ENCODE results near the gene BABAM2. TPM values are rescaled to one million over a fixed set of nuclear protein-coding genes. Genes with fewer than 3 reads are reported as not detected.

Gene BABAM2
- total and polyA plus RNA-seq, 5 donors, result 45.2 to 65.2 (median 64.0) TPM

DNA sequence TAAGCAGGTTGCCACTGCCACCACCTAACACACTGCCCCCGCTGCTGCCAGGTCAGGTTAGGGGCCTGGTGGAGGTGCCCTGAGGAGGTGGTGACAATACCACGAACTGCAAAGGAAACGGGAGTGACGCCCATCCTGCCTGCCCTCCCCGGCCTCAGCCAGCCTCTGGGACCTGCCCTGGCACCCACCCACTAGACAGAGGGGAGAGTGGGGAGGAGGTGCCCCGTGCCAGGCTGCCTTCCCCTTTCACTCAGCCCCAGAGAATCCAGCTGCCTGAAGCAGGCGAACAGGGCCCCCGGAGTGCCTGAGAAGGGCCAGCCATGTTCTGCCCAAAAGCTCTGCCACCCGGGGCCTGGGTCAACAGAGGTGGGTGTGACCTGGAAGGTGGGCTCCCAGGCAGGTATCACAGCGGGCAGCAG, 457.6 kb downstream of the BABAM2 start:
- Histone ChIP-seq H3K4me3 (ENCODE audit: low read length) (no peak overlapping the region), H3K9me3 (ENCODE audit: control insufficient read depth, low read length) (no peaks in the 10 kb centered on the region), H3K27ac (ENCODE audit: low read length) (no peak overlapping the region), H3K4me1 (ENCODE audit: control insufficient read depth, insufficient read depth, low read length) (no peaks in the 10 kb centered on the region), H3K27me3 (ENCODE audit: control insufficient read depth, insufficient read depth) (no peaks in the 10 kb centered on the region)
- intact Hi-C loops (cut with DNase I), result no loop called here
- ATAC-seq (peak in 1 of 2 donors; percentile 14), DNase-seq (peak; percentile 19 to 67 (median 52))
- 74% methylated on average over 10 of the region's 10 CpGs for WGBS

DNA sequence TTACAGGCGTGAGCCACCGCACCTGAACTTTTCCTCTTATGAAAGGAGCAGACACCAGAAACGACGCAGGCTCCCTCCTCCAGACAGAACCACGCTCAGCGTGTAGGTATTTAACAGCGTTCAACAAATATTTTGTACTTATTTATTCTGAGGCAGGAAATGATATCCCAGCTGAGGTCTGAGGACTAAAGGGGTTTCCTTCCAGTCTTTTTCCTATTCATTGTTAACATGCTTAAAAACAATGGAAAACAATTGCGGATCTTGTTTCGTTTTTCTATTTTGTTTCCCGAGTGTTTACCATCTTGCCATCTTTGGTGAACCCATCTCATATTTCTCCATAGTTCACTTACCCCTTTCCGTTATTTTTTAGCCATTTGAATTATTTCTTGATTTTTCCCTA, 458.4 kb downstream of the BABAM2 start:
- intact Hi-C loops (cut with DNase I), result no loop called here
- H3K27ac ChIP-seq (ENCODE audit: low read length), result no peak overlapping the region
- no peak overlapping the region for H3K4me3 ChIP-seq (ENCODE audit: low read length)
- H3K27me3 ChIP-seq (ENCODE audit: control insufficient read depth, insufficient read depth), result no peaks in the 10 kb centered on the region
- DNase-seq (no peak), ATAC-seq (no peak)
- no peaks in the 10 kb centered on the region for H3K9me3 ChIP-seq (ENCODE audit: control insufficient read depth, low read length)
- no peaks in the 10 kb centered on the region for H3K4me1 ChIP-seq (ENCODE audit: control insufficient read depth, insufficient read depth, low read length)
- WGBS, result 80% methylated on average over 11 of the region's 11 CpGs

DNA sequence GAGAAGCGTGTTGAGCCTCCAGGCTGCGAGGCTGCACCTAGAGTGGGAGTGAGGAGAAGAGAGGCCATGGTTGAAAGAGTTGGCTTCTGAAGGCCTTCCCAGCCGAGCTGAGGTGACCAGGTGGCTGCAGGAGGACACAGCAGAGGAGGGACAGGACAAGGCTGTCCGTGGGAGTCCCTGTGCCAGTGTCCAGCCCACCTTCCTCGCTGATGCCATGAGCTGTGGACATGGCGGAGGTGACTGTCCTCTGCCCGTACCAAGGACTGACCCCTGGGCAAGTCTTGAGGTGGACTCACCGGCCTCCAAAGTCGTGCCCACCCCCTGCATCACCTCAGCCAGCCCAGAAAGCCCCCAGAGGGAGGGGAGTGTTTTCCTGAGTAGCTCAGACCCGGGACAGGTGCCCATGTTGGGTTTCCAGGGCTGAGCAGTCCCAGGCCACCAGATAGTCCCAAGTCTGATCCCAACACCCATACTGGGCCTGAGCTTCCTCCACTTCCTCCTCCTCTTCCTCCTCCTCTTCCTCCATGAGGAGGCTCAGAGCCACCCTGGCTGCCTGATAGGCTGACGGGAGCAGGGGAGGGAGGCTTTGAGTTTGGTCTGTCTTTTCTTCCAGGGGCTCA, 459.1 kb downstream of the BABAM2 start:
- ATAC-seq (no peak), DNase-seq (peak; percentile 4 to 40 (median 33))
- WGBS, result 88% methylated on average over 11 of the region's 11 CpGs
- no peaks in the 10 kb centered on the region for H3K4me1 ChIP-seq (ENCODE audit: control insufficient read depth, insufficient read depth, low read length)
- H3K27ac ChIP-seq (ENCODE audit: low read length), result no peak overlapping the region
- intact Hi-C loops (cut with DNase I), result no loop called here
- H3K27me3 ChIP-seq (ENCODE audit: control insufficient read depth, insufficient read depth), result no peaks in the 10 kb centered on the region
- no peak overlapping the region for H3K4me3 ChIP-seq (ENCODE audit: low read length)
- H3K9me3 ChIP-seq (ENCODE audit: control insufficient read depth, low read length), result no peaks in the 10 kb centered on the region

DNA sequence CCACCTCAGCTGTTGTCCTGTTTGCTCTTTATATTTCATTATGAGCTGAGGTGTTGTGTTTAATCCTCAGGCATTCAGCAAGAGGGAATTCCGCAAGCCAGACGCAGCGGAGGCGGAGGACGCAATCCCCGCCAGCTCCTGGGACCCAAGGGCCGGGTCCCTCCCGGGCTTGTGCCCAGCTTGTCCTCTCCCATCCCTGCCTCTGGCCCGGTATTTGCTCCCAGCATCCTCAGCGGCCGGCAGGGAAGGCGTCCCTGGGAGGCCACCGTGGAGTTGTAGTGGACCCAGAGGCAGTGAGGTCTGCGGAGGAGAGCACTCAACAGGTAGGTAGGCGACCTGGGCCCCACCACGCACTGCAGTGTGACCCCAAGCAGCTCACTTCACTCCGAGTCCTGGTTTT, 459.7 kb downstream of the BABAM2 start:
- no peaks in the 10 kb centered on the region for H3K9me3 ChIP-seq (ENCODE audit: control insufficient read depth, low read length)
- no peak overlapping the region for H3K27ac ChIP-seq (ENCODE audit: low read length)
- no peak overlapping the region for H3K4me3 ChIP-seq (ENCODE audit: low read length)
- peak; percentile 6 to 50 (median 40) for DNase-seq
- no peaks in the 10 kb centered on the region for H3K4me1 ChIP-seq (ENCODE audit: control insufficient read depth, insufficient read depth, low read length)
- H3K27me3 ChIP-seq (ENCODE audit: control insufficient read depth, insufficient read depth), result no peaks in the 10 kb centered on the region
- no peak for ATAC-seq
- WGBS, result 94% methylated on average over 17 of the region's 17 CpGs
- intact Hi-C loops (cut with DNase I), result no loop called here

DNA sequence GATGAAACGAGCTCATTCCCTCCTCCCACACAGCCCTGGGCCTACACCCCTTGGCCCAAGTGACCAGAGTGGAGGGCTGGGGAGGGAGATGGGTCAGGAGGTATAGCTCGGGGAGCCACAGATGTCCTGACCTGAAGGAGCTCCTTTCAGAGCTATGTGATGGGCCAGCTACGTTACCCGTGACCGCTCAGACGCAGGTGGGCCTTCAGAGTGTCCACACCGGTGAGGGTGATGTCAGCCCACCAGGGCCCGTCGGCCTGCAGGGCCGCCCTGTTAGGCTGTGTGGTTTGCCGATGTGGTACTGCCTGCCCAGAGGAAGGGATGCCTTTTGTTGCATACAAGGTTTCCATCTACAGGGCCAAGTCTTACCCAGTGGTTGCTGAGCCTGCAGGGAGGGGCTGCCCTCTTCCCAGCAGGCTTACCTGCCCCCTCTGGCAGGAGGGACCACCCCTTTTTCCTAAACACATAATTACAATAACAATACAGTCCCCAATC, 460.3 kb downstream of the BABAM2 start:
- peaks cover 6% of the 10 kb centered on the region for H3K4me1 ChIP-seq (ENCODE audit: control insufficient read depth, insufficient read depth, low read length)
- H3K4me3 ChIP-seq (ENCODE audit: low read length), result no peak overlapping the region
- H3K9me3 ChIP-seq (ENCODE audit: control insufficient read depth, low read length), result no peaks in the 10 kb centered on the region
- 92% methylated on average over 11 of the region's 11 CpGs for WGBS
- no peaks in the 10 kb centered on the region for H3K27me3 ChIP-seq (ENCODE audit: control insufficient read depth, insufficient read depth)
- H3K27ac ChIP-seq (ENCODE audit: low read length), result no peak overlapping the region
- peak; percentile 7 to 28 (median 19) for DNase-seq
- no peak for ATAC-seq
- intact Hi-C loops (cut with DNase I), result no loop called here

DNA sequence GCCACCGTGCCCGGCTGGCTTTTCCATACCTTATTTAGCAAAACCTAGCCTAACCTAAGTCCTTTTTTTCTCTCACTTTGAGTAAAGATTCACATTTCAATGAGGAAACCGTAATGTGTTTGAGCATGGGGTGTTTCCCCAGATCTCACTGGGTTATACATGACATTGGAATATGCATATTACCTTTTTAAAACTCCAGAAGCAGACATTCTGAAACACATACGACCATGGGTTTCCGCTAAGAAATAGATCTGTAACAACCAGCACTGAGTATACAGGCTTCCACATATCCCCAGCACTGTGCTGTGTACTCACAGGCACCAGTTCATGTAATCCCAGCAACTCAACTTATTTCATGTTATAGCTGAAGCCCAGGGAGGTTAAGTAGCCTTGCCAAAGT, 461.1 kb downstream of the BABAM2 start:
- no peaks in the 10 kb centered on the region for H3K27me3 ChIP-seq (ENCODE audit: control insufficient read depth, insufficient read depth)
- ATAC-seq, result no peak
- H3K27ac ChIP-seq (ENCODE audit: low read length), result no peak overlapping the region
- no peak overlapping the region for H3K4me3 ChIP-seq (ENCODE audit: low read length)
- 92% methylated on average over 5 of the region's 5 CpGs for WGBS
- intact Hi-C loops (cut with DNase I), result no loop called here
- H3K4me1 ChIP-seq (ENCODE audit: control insufficient read depth, insufficient read depth, low read length), result peaks cover 13% of the 10 kb centered on the region
- H3K9me3 ChIP-seq (ENCODE audit: control insufficient read depth, low read length), result no peaks in the 10 kb centered on the region
- DNase-seq, result no peak

DNA sequence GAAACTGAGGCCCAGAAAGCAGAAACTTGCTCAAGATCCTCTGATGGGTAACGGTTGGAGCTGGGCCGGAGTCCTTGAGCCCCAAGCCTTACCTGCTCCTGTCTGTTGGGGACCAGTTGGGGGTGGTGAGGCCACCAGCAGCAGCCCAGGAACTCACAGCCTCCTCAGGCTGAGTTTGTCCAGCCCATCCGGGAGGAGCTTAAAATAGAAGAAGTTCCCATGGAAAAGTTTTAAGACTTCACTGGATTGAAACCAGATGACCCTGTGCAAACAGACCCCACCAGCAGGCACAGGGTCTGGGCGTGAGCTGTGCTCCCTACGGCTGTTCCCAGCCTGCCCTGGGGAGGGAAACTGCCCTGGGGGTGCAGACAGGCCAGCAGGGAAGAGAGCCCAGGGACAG, 461.6 kb downstream of the BABAM2 start:
- DNase-seq (peak in 2 of 3 donors; percentile 36 to 44), ATAC-seq (no peak)
- 75% methylated on average over 5 of the region's 5 CpGs for WGBS
- intact Hi-C loops (cut with DNase I), result no loop called here
- Histone ChIP-seq H3K4me1 (ENCODE audit: control insufficient read depth, insufficient read depth, low read length) (peaks cover 15% of the 10 kb centered on the region), H3K4me3 (ENCODE audit: low read length) (no peak overlapping the region), H3K27ac (ENCODE audit: low read length) (no peak overlapping the region), H3K27me3 (ENCODE audit: control insufficient read depth, insufficient read depth) (no peaks in the 10 kb centered on the region), H3K9me3 (ENCODE audit: control insufficient read depth, low read length) (no peaks in the 10 kb centered on the region)

DNA sequence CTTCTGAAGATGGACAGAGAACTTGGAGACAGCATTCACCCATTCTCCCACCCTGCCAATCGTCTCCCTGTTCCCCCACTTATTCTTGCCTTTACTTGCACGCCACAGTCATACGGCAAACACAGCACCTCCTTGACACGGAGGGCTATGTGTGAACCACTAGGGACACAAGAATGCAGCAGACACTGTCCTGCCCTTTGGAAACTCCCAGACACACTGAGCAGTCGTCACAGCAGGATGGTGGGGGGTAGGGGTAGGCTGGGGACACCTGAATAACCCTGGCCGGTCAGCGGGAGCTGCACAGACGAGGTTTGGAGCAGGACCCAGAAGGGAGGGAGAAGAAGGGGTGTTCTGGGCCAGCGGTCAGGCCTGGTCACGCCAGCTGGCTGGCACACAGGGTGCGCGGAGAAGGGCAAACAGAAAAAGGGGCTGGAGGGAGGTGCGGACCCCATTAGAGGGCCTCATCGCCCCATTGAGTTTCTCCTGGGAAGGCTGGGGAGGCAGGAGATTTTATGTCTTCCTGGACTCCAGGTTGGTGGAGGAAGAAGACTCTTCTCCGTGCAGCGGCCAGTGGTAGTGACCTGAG, 462.2 kb downstream of the BABAM2 start:
- 82% methylated on average over 16 of the region's 16 CpGs for WGBS
- Histone ChIP-seq H3K4me1 (ENCODE audit: control insufficient read depth, insufficient read depth, low read length) (peaks cover 15% of the 10 kb centered on the region), H3K27me3 (ENCODE audit: control insufficient read depth, insufficient read depth) (no peaks in the 10 kb centered on the region), H3K27ac (ENCODE audit: low read length) (no peak overlapping the region), H3K9me3 (ENCODE audit: control insufficient read depth, low read length) (no peaks in the 10 kb centered on the region), H3K4me3 (ENCODE audit: low read length) (no peak overlapping the region)
- DNase-seq, result peak in 2 of 3 donors; percentile 23 to 46
- ATAC-seq, result no peak
- intact Hi-C loops (cut with DNase I), result no loop called here

DNA sequence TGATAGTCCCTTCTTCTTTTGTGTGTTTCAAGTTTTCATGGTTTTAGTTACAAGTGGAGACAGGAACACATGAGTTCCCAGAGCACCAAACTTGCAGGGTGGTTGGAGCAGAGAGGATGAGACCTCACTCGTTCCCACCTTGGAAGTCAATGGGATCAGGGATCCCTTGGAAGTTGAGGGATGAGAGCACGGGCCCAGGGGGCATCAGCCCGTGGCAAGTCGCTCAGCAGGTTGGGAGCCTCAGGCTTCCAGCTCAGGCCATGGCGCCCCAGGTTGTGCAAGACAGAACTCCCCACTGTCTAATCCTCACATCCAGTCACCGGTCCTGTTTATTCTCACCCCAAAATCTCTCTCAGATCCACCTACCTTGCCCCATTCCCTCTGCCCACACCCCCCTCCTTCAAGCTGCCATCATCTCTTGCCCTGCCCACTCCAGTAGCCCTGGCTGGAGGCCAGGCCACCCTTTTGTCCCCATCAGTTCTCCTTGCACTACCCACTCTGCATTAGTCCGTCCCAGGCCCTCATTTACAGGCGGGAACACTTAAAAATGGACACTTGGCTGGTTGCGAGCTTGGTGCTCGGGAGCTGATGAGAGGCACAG, 464.5 kb downstream of the BABAM2 start:
- ATAC-seq, result no peak
- Histone ChIP-seq H3K4me3 (ENCODE audit: low read length) (no peak overlapping the region), H3K9me3 (ENCODE audit: control insufficient read depth, low read length) (no peaks in the 10 kb centered on the region), H3K27me3 (ENCODE audit: control insufficient read depth, insufficient read depth) (no peaks in the 10 kb centered on the region), H3K4me1 (ENCODE audit: control insufficient read depth, insufficient read depth, low read length) (peaks cover 15% of the 10 kb centered on the region), H3K27ac (ENCODE audit: low read length) (peak overlapping the region; percentile 90)
- WGBS, result 84% methylated on average over 10 of the region's 10 CpGs
- intact Hi-C loops (cut with DNase I), result no loop called here
- peak in 1 of 3 donors; percentile 67 for DNase-seq

DNA sequence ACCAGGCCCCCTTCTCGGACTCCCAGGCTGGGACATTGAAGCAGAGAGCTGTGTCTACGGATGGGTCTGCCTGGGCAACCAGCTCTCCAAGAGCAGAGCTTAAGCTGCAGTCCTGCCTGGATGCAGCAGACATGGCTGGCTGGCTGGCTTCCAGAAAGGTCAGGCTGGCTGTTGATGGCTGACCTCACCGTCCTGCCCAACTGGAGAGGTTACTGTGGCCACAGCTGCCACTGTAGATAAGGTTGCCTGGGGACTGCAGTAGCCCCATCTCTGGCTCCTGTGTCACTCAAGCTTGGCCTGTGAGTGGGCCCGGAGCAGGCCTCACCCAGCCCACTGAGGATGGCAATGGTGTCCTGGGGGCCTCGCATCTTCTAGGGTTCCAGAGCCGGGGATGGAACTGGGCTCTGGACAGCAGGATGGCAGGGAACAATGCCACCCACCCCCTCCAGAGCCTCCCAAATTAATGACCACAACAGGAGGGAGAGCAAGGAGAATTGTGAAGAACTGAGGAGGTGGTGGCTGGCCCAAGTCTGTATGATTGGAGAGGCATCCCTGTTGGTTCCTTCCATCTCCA, 465.1 kb downstream of the BABAM2 start:
- WGBS, result 59% methylated on average over 6 of the region's 6 CpGs
- no peaks in the 10 kb centered on the region for H3K27me3 ChIP-seq (ENCODE audit: control insufficient read depth, insufficient read depth)
- no peaks in the 10 kb centered on the region for H3K9me3 ChIP-seq (ENCODE audit: control insufficient read depth, low read length)
- peaks cover 15% of the 10 kb centered on the region for H3K4me1 ChIP-seq (ENCODE audit: control insufficient read depth, insufficient read depth, low read length)
- ATAC-seq (peak; percentile 62 to 68), DNase-seq (peak; percentile 80 to 91 (median 89))
- intact Hi-C loops (cut with DNase I), result no loop called here
- H3K4me3 ChIP-seq (ENCODE audit: low read length), result no peak overlapping the region
- H3K27ac ChIP-seq (ENCODE audit: low read length), result peak overlapping the region; percentile 90

All from right cardiac atrium (tissue), 5 donors.